Stimulated activated naive CD8-positive, alpha-beta T cell treated with anti-CD3 and anti-CD28 coated beads, Interleukin-15, Interleukin-2, amounts not matched to agents 100 ng/mL and 50 ng/mL, for 24 hours (primary cell): ENCODE measurements around the gene OR2A5.
"Not testable (repeated sequence)": the region's sequence is repeated elsewhere in the genome, so short reads cannot be mapped to it uniquely, and the experiment has no call there.

Experiments used
- H3K27ac Mint-ChIP-seq: one replicate; pipeline ENCODE4 v1.8.0; 2021; ENCODE audit warnings: mild to moderate bottlenecking, mixed read lengths
- H3K27me3 Mint-ChIP-seq: one replicate; pipeline ENCODE4 v1.8.0; 2021; ENCODE audit warnings: mixed read lengths
- H3K36me3 Mint-ChIP-seq: one replicate; pipeline ENCODE4 v1.8.0; 2021; ENCODE audit warnings: low read depth, mixed read lengths
- H3K4me1 Mint-ChIP-seq: one replicate; pipeline ENCODE4 v1.8.0; 2021; ENCODE audit warnings: low read depth, mixed read lengths
- H3K4me3 Mint-ChIP-seq: one replicate; pipeline ENCODE4 v1.8.0; 2021; ENCODE audit warnings: mild to moderate bottlenecking, mixed read lengths
- H3K9me3 Mint-ChIP-seq: one replicate; pipeline ENCODE4 v1.8.0; 2021; ENCODE audit warnings: mixed read lengths

Gene OR2A5

GRCh38 chr7:144048648-144049047 is at the start of gene OR2A5:
OR2A5 (plus strand) TSS chr7:144048948; CDS start chr7:144050402, 1,454 bp downstream.
- Mint-ChIP-seq H3K27me3 (peaks cover 8% of the 10 kb centered on the region), H3K4me1 (no peaks in the 10 kb centered on the region), H3K36me3 (no peaks in the 10 kb centered on the region), H3K4me3 (no peak within 1 kb of the TSS), H3K9me3 (no peaks in the 10 kb centered on the region), H3K27ac (no peak within 1 kb of the TSS)

- Mint-ChIP-seq H3K27me3 (peaks cover 9% of the 10 kb centered on the region), H3K9me3 (no peaks in the 10 kb centered on the region), H3K4me1 (no peaks in the 10 kb centered on the region), H3K27ac (no peak within 1 kb of the TSS), H3K36me3 (no peaks in the 10 kb centered on the region), H3K4me3 (no peak within 1 kb of the TSS)
These were observed 48.7 kb upstream of the OR2A5 start, which contains the start of gene OR6B1 for GRCh38 chr7:144000020-144000419. OR6B1 (plus strand) TSS chr7:144000320; CDS start chr7:144003997, 3,677 bp downstream.

DNA sequence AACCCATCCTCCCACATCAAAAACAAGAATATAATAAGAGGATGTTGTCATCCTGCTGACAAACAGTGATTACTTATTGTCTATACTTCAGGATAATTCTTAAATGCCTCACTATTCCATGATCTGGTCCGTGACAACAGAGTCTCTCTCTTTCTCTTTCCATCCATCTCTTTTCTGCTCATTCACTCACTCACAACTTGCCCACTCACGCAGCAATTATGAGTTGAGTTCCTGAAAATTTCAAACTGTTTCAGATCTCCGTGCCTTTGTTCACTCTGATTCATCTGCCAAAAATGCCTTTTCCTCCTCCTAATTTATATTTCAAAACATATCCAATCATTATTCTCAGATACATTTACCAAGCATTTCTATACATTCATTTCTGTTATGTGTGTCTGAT is 47.2 kb upstream of the OR2A5 start:
- Mint-ChIP-seq H3K4me3 (no peak overlapping the region), H3K36me3 (no peaks in the 10 kb centered on the region), H3K27me3 (peaks cover 18% of the 10 kb centered on the region), H3K9me3 (no peaks in the 10 kb centered on the region), H3K27ac (no peak overlapping the region), H3K4me1 (no peaks in the 10 kb centered on the region)

GRCh38 chr7:144004703-144005102 is 44.0 kb upstream of the OR2A5 start:
- no peaks in the 10 kb centered on the region for H3K4me1 Mint-ChIP-seq
- peaks cover 14% of the 10 kb centered on the region for H3K9me3 Mint-ChIP-seq
- H3K36me3 Mint-ChIP-seq, result no peaks in the 10 kb centered on the region
- H3K27ac Mint-ChIP-seq, result no peak overlapping the region
- H3K27me3 Mint-ChIP-seq, result peaks cover 25% of the 10 kb centered on the region
- no peak overlapping the region for H3K4me3 Mint-ChIP-seq

DNA sequence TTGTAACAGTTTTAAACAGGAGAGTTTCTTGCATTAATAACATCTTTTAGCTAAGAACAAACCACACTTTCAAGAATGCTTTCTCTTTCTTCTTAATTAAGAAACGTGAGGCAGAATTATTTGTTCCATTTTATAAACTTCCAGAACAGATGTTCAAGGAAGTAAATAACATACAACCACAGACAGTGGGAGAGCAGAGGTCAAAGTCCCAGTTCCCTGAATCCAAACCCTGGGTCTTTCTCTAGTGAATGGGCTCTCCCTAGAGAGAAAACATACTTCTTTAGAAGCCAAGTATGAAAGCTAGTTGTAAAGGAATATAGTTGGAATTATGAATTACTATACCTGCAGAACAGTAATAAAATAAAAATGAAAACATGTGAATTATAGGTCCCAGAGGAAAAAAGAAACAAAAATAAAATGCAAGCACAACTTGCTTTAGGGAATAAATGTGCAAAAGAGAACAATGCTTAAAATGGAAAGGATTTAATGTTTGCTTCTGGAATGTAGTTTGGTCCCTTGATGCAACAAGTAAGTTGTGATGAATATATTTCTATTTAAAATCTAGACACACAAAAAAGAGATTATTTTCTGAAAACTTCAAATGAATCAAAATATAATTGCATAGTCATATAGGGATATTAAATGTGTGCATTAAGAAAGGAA is 42.6 kb upstream of the OR2A5 start:
- Mint-ChIP-seq H3K9me3 (peaks cover 18% of the 10 kb centered on the region), H3K27me3 (peaks cover 22% of the 10 kb centered on the region), H3K4me1 (no peaks in the 10 kb centered on the region), H3K27ac (no peak overlapping the region), H3K4me3 (no peak overlapping the region), H3K36me3 (no peaks in the 10 kb centered on the region)

- Mint-ChIP-seq H3K9me3 (peaks cover 18% of the 10 kb centered on the region), H3K27ac (no peak overlapping the region), H3K4me3 (no peak overlapping the region), H3K36me3 (no peaks in the 10 kb centered on the region), H3K27me3 (peaks cover 22% of the 10 kb centered on the region), H3K4me1 (no peaks in the 10 kb centered on the region)
These were observed 42.1 kb upstream of the OR2A5 start for GRCh38 chr7:144006692-144007042.

GRCh38 chr7:144009361-144009760 is 39.4 kb upstream of the OR2A5 start:
- Mint-ChIP-seq H3K27me3 (peaks cover 18% of the 10 kb centered on the region), H3K36me3 (no peaks in the 10 kb centered on the region), H3K4me3 (no peak overlapping the region), H3K9me3 (peaks cover 18% of the 10 kb centered on the region), H3K27ac (no peak overlapping the region), H3K4me1 (no peaks in the 10 kb centered on the region)

DNA sequence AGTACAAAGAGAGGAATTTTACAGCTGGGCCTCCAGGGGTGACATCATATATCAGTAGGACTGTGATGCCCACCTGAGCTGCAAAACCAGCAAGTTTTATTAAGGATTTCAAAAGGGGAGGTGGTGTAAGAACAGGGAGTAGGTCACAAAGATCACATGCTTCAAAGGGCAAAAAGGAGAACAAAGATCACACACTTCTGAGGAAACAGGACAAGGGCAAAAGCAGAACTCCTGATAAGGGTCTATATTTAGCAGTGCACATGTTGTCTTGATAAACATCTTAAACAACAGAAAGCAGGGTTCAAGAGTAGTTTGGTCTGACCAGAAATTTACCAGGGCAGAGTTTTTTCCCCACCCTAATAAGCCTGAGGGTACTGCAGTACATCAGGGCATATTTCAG is 38.7 kb upstream of the OR2A5 start:
- H3K27me3 Mint-ChIP-seq, result peaks cover 15% of the 10 kb centered on the region
- not testable (repeated sequence) for H3K4me3 Mint-ChIP-seq, H3K36me3 Mint-ChIP-seq, H3K4me1 Mint-ChIP-seq, H3K27ac Mint-ChIP-seq
- peaks cover 18% of the 10 kb centered on the region for H3K9me3 Mint-ChIP-seq

DNA sequence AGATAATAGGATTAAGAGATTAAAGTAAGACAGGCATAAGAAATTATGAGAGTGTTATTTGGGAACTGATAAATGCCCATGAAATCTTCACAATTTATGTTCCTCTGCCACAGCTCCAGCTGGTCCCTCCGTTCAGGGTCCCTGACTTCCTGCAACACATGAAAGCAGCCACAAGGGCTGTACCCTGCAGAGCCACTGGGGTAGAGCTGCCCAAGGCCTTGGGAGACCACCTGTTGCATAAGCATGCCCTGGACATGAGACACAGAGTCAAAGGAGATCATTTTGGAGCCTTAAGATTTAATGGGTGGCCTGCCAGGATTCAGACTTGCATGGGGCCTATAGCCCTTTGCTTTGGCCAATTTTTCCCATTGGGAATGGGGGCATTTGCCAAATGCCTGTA is 37.9 kb upstream of the OR2A5 start:
- H3K27me3 Mint-ChIP-seq, result peaks cover 12% of the 10 kb centered on the region
- H3K9me3 Mint-ChIP-seq, result peaks cover 18% of the 10 kb centered on the region
- H3K4me1 Mint-ChIP-seq, H3K4me3 Mint-ChIP-seq, H3K27ac Mint-ChIP-seq, H3K36me3 Mint-ChIP-seq: not testable (repeated sequence)

DNA sequence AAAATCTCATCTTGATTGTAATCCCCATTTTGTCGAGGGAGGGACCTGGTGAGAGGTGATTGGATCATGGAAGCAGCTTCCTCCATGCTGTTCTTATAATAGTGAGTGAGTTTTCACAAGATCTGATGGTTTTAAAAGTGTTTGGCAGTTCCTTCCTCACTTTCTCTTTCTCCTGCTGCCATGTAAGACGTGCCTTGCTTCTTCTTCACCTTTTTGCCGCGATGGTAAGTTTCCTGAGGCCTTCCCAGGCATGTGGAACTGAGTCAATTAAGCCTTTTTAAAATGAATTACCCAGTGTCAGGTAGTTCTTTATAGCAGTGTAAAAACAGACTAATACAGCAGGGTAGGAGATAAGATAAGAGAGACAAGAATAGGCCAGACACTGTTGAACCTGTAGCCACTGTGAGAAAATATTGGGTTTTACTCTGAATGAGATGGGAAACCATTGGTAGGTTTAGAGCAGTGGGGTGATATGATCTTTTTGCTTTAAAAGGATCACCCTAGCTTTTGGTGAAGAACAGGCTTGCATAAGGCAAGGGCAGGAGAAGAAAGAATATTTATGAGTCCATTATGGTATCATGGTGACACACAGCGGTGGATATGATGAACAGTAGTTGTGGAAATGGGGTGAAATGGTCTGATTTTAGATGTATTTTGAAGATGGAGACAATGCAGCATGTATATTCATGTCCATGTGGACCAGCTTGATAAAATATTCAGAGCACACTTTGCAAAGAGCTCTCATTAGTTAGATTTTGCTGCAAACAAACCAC is 37.1 kb upstream of the OR2A5 start:
- Mint-ChIP-seq H3K4me1 (no peaks in the 10 kb centered on the region), H3K27ac (no peak overlapping the region), H3K9me3 (peaks cover 18% of the 10 kb centered on the region), H3K27me3 (peaks cover 5% of the 10 kb centered on the region), H3K4me3 (no peak overlapping the region), H3K36me3 (no peaks in the 10 kb centered on the region)

DNA sequence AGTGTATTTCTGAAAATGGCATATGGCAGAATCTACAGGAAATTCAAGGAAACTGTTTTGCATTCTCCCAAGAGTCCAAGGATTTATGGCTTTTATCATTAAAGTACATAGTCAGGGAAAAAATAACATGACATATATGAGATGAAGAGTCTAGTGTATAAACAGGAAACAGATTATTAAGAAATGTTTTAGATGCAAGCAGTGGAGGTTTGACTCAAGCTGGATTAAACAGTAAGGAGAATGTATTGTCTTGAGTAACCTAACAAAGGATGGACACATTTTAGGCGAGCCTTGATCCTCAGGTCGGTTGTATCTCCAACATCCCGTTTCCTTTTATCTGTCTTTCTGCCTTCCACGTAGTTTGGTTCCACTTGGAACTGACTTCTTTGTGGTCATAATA is 30.7 kb upstream of the OR2A5 start:
- H3K27me3 Mint-ChIP-seq, result no peaks in the 10 kb centered on the region
- H3K36me3 Mint-ChIP-seq, result no peaks in the 10 kb centered on the region
- peaks cover 4% of the 10 kb centered on the region for H3K4me1 Mint-ChIP-seq
- no peak overlapping the region for H3K4me3 Mint-ChIP-seq
- H3K9me3 Mint-ChIP-seq, result no peaks in the 10 kb centered on the region
- no peak overlapping the region for H3K27ac Mint-ChIP-seq

- Mint-ChIP-seq H3K4me1 (peaks cover 4% of the 10 kb centered on the region), H3K9me3 (no peaks in the 10 kb centered on the region), H3K36me3 (no peaks in the 10 kb centered on the region), H3K27ac (no peak overlapping the region), H3K27me3 (no peaks in the 10 kb centered on the region), H3K4me3 (no peak overlapping the region)
These were observed 29.3 kb upstream of the OR2A5 start for GRCh38 chr7:144019457-144019856.

- Mint-ChIP-seq H3K27me3 (no peaks in the 10 kb centered on the region), H3K36me3 (no peaks in the 10 kb centered on the region), H3K4me1 (peaks cover 4% of the 10 kb centered on the region), H3K4me3 (no peak overlapping the region), H3K9me3 (no peaks in the 10 kb centered on the region), H3K27ac (no peak overlapping the region)
These were observed 28.4 kb upstream of the OR2A5 start for GRCh38 chr7:144020340-144020739.

DNA sequence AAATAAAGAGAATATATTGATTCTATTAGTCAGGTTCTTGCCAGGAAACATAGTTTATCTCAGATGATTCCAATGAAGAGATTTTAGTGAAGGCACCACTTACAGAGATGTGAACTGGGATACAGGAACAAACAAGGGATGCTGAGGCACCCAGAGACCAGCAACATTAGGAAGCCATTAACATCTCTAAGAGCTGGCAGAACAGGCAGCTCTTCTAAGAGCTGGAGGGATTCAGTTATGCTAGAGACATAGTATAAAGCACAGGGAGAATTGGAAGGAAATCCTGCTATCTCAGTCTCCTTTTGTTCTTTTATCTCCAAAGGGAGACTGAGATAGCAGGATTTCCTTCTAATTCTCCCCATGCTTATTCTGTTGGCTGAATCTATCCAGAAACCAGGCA is 26.6 kb upstream of the OR2A5 start:
- Mint-ChIP-seq H3K4me3 (no peak overlapping the region), H3K4me1 (peaks cover 4% of the 10 kb centered on the region), H3K27me3 (no peaks in the 10 kb centered on the region), H3K36me3 (no peaks in the 10 kb centered on the region), H3K27ac (no peak overlapping the region), H3K9me3 (no peaks in the 10 kb centered on the region)

DNA sequence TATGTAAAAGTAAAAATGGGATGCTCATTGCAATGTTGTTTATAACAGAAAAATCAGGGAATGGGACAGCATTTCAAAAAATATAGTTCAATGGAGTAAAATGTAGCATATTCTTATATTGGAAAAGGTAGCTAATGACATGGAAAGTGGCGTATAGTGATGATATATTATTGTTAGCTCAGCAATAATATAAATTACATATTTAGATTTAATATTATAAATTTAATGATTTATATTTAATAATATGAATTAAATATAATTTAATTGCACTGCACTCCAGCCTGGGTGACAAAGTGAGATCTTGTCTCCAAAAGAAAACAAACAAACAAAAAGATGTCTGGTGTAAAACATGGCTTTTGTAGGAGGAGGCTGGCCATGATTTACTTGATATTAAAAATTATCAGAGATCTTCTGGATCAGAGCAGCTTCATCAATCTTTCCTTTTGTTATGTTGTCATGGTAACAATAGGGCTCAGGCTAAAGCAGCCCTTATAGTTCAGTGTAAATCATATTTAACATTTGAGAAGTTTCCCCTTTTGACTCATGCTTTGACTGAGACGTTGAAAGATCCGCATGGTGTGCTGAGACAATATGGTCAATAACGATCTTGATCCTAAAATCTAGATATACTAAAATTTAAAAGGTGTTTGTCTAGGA is 25.4 kb upstream of the OR2A5 start:
- Mint-ChIP-seq H3K27ac (no peak overlapping the region), H3K36me3 (no peaks in the 10 kb centered on the region), H3K4me3 (no peak overlapping the region), H3K4me1 (peaks cover 11% of the 10 kb centered on the region), H3K27me3 (no peaks in the 10 kb centered on the region), H3K9me3 (no peaks in the 10 kb centered on the region)
